Keratinocyte (primary cell): Measurements from ENCODE around the gene UPB1. TPM values are rescaled to one million over a fixed set of nuclear protein-coding genes. Genes with fewer than 3 reads are reported as not detected.

ENCODE experiments used
- DNase-seq: peaks from one replicate; pipeline ENCODE4 v3.0.0-alpha.2; 2011; ENCODE audit warnings: low read depth, missing footprints, low spot score
- FAIRE-seq: peaks from 2 replicates; lab custom pipeline; 2011; peaks lifted over from hg19 to GRCh38; lab: Jason Lieb, UNC
- H2AFZ ChIP-seq: 2 replicates; pipeline ENCODE4 v1.6.0; 2012; ENCODE audit warnings: low read length, control low read depth, inconsistent platforms; ENCODE audit not compliant: control insufficient read depth
- H3K27ac ChIP-seq: 2 replicates; pipeline ENCODE4 v1.5.1; 2011; ENCODE audit warnings: low read length; ENCODE audit not compliant: control insufficient read depth, insufficient read depth
- H3K27me3 ChIP-seq: 3 replicates; pipeline ENCODE4 v1.6.0; 2011; ENCODE audit warnings: low read length; ENCODE audit not compliant: control insufficient read depth, insufficient read depth; ENCODE audit errors: extremely low read depth
- H3K36me3 ChIP-seq, 2 experiments: 2 replicates in 1 of 2; 3 replicates in 1 of 2; pipeline ENCODE4 v1.5.1; 2011; ENCODE audit warnings: low read length in 2 of 2, mild to moderate bottlenecking in 1 of 2; ENCODE audit not compliant: control insufficient read depth in 2 of 2, insufficient read depth in 2 of 2; ENCODE audit errors: extremely low read depth in 1 of 2
- H3K4me1 ChIP-seq: 3 replicates; pipeline ENCODE4 v1.5.1; 2011; ENCODE audit warnings: low read length; ENCODE audit not compliant: control insufficient read depth, insufficient read depth; ENCODE audit errors: extremely low read depth
- H3K4me2 ChIP-seq: 3 replicates; pipeline ENCODE4 v1.6.0; 2011; ENCODE audit warnings: low read depth, low read length; ENCODE audit not compliant: control insufficient read depth, insufficient read depth; ENCODE audit errors: extremely low read depth
- H3K4me3 ChIP-seq, 3 experiments: fragments of 200-600 bp in 1 of 3; sonication (generic) in 1 of 3; 2 replicates in 2 of 3; 3 replicates in 1 of 3; pipeline ENCODE4 v1.5.1; 2011 to 2016; ENCODE audit warnings: low read length in 3 of 3, mild to moderate bottlenecking in 3 of 3, control low read depth in 2 of 3, inconsistent platforms in 1 of 3, low read depth in 1 of 3, mixed read lengths in 1 of 3, mixed run types in 1 of 3, moderate library complexity in 1 of 3; ENCODE audit not compliant: control insufficient read depth in 2 of 3, insufficient read depth in 2 of 3; ENCODE audit errors: extremely low read depth in 1 of 3
- H3K79me2 ChIP-seq: 2 replicates; pipeline ENCODE4 v1.6.0; 2012; ENCODE audit warnings: low read length; ENCODE audit not compliant: control insufficient read depth, insufficient read depth
- H3K9ac ChIP-seq: 3 replicates; pipeline ENCODE4 v1.6.0; 2011; ENCODE audit warnings: low read length; ENCODE audit not compliant: control insufficient read depth, insufficient read depth; ENCODE audit errors: extremely low read depth
- H3K9me1 ChIP-seq: 3 replicates; pipeline ENCODE4 v1.6.0; 2011; ENCODE audit warnings: low read length; ENCODE audit not compliant: control insufficient read depth, insufficient read depth; ENCODE audit errors: extremely low read depth
- H3K9me3 ChIP-seq: 2 replicates; pipeline ENCODE4 v1.5.1; 2012; ENCODE audit warnings: low read depth, low read length; ENCODE audit not compliant: control insufficient read depth
- H4K20me1 ChIP-seq: 3 replicates; pipeline ENCODE4 v1.6.0; 2011; ENCODE audit warnings: low read length; ENCODE audit not compliant: control insufficient read depth, insufficient read depth; ENCODE audit errors: extremely low read depth
- EZH2 ChIP-seq: IDR thresholded peaks from one replicate; pipeline ENCODE4 v1.6.1; 2012; ENCODE audit warnings: inconsistent platforms, mild to moderate bottlenecking, low read length, moderate library complexity
- dilution Hi-C: fragments of 300-500 bp; cut with MboI; formaldehyde crosslinking; loops from one replicate; pipeline ENCODE4 v1.7.0; 2020; ENCODE audit warnings: low sequenced_read_pairs; ENCODE audit not compliant: extremely low pct_ligation_motif_present
- polyA plus RNA-seq, 5 experiments: library from polyadenylated mRNA; depleted of rRNA in 3 of 5; stranded (reverse) in 3 of 5; stranded (forward) in 1 of 5; unstranded in 1 of 5; fragments of >200 nt; gene quantifications; 1 replicate in 1 of 5; 2 replicates in 3 of 5; 3 replicates in 1 of 5; pipeline versions ENCODE4 v1.2.1 to v1.2.3, GENCODE V29; 2011 to 2012; ENCODE audit warnings: missing spikeins in 2 of 5, low read depth in 1 of 5, low replicate concordance in 1 of 5
- TF ChIP-seq, protein P1 (sequence below), 3 experiments: IDR thresholded peaks in 1 of 3; conservative IDR thresholded peaks in 1 of 3; optimal IDR thresholded peaks in 1 of 3; 2 replicates in 2 of 3; 3 replicates in 1 of 3; pipeline versions ENCODE3 to v1.5.1; 2011; ENCODE audit warnings: low read length in 3 of 3, mild to moderate bottlenecking in 3 of 3, moderate library complexity in 2 of 3, control low read depth in 1 of 3, inconsistent platforms in 1 of 3; ENCODE audit not compliant: insufficient read depth in 2 of 3; ENCODE audit errors: extremely low read depth in 1 of 3

UPB1 gene
- polyA plus RNA-seq, 1 donor (not counting 4 experiments of a cell fraction or from before 2014, with no cell fraction given) = not detected

- Histone ChIP-seq H3K79me2 (no peaks in the 10 kb centered on the region), H2AFZ (no peak overlapping the region), H3K4me3 (no peak overlapping the region), H3K9me1 (no peaks in the 10 kb centered on the region), H3K9me3 (no peaks in the 10 kb centered on the region), H4K20me1 (no peaks in the 10 kb centered on the region), H3K4me2 (no peak overlapping the region), H3K27ac (no peak overlapping the region), H3K36me3 (peaks cover 21 to 22% of the 10 kb centered on the region in 2 experiments), H3K27me3 (no peaks in the 10 kb centered on the region), H3K4me1 (no peaks in the 10 kb centered on the region), H3K9ac (no peak overlapping the region)
- FAIRE-seq (no peak), DNase-seq (no peak)
- TF ChIP-seq, protein P1, sequence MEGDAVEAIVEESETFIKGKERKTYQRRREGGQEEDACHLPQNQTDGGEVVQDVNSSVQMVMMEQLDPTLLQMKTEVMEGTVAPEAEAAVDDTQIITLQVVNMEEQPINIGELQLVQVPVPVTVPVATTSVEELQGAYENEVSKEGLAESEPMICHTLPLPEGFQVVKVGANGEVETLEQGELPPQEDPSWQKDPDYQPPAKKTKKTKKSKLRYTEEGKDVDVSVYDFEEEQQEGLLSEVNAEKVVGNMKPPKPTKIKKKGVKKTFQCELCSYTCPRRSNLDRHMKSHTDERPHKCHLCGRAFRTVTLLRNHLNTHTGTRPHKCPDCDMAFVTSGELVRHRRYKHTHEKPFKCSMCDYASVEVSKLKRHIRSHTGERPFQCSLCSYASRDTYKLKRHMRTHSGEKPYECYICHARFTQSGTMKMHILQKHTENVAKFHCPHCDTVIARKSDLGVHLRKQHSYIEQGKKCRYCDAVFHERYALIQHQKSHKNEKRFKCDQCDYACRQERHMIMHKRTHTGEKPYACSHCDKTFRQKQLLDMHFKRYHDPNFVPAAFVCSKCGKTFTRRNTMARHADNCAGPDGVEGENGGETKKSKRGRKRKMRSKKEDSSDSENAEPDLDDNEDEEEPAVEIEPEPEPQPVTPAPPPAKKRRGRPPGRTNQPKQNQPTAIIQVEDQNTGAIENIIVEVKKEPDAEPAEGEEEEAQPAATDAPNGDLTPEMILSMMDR (optimal IDR thresholded peaks at IDR 0.05 in 1 of 3, IDR thresholded peaks at IDR 0.05 in 1 of 3, conservative IDR thresholded peaks at IDR 0.05 in 1 of 3; ENCODE audit: extremely low read depth in 1 of 3, insufficient read depth in 2 of 3, low read length in 3 of 3) = no peak
- TF ChIP-seq EZH2 = no peak
- dilution Hi-C loops = no loop called here
Observed at GRCh38 chr22:24540470-24540869, 45.3 kb downstream of the UPB1 start.

- Histone ChIP-seq H3K4me1 (no peaks in the 10 kb centered on the region), H2AFZ (no peak overlapping the region), H3K9me3 (no peaks in the 10 kb centered on the region), H3K9ac (no peak overlapping the region), H3K36me3 (peaks cover 28 to 30% of the 10 kb centered on the region in 2 experiments), H3K4me3 (no peak overlapping the region), H3K9me1 (no peaks in the 10 kb centered on the region), H3K27me3 (no peaks in the 10 kb centered on the region), H3K4me2 (no peak overlapping the region), H3K79me2 (no peaks in the 10 kb centered on the region), H3K27ac (no peak overlapping the region), H4K20me1 (no peaks in the 10 kb centered on the region)
- DNase-seq = no peak
- FAIRE-seq = no peak
- dilution Hi-C loops = no loop called here
- TF ChIP-seq, protein P1 (optimal IDR thresholded peaks at IDR 0.05 in 1 of 3, IDR thresholded peaks at IDR 0.05 in 1 of 3, conservative IDR thresholded peaks at IDR 0.05 in 1 of 3; ENCODE audit: extremely low read depth in 1 of 3, insufficient read depth in 2 of 3, low read length in 3 of 3) = no peak
- TF ChIP-seq EZH2 = no peak
Observed at GRCh38 chr22:24541681-24542515, 46.8 kb downstream of the UPB1 start.
